Ishikawa (cell line): ENCODE measurements around the gene CPSF6.

ENCODE experiments used
- CREB1 ChIP-seq: IDR thresholded peaks from 2 replicates; pipeline ENCODE4 v1.6.1; 2012; ENCODE audit warnings: low read depth
- EP300 ChIP-seq: IDR thresholded peaks from 2 replicates; pipeline ENCODE4 v1.6.1; 2012; ENCODE audit warnings: borderline replicate concordance
- NFIC ChIP-seq: IDR thresholded peaks from 2 replicates; pipeline ENCODE4 v1.6.1; 2012
- REST ChIP-seq: IDR thresholded peaks from 2 replicates; pipeline ENCODE4 v1.6.1; 2012; ENCODE audit warnings: low read depth, mild to moderate bottlenecking
- TAF1 ChIP-seq: IDR thresholded peaks from 2 replicates; pipeline ENCODE4 v1.6.1; 2012; ENCODE audit warnings: low read depth, mild to moderate bottlenecking
- TCF12 ChIP-seq: IDR thresholded peaks from 2 replicates; pipeline ENCODE4 v1.6.1; 2012; ENCODE audit warnings: low read depth

CPSF6 gene

GRCh38 chr12:69321351-69321750 lies 82.0 kb downstream of the CPSF6 start:
- TF ChIP-seq EP300 = no peak
- no peak for TF ChIP-seq REST
- TF ChIP-seq TCF12 = no peak
- no peak for TF ChIP-seq TAF1
- TF ChIP-seq NFIC = no peak
- no peak for TF ChIP-seq CREB1
